Measurements from ENCODE around the gene OR2B2. TPM values are rescaled to one million over a fixed set of nuclear protein-coding genes. Genes with fewer than 3 reads are reported as not detected.

Gene OR2B2
- total RNA-seq, 1 donor from 2014 or later: not detected

DNA sequence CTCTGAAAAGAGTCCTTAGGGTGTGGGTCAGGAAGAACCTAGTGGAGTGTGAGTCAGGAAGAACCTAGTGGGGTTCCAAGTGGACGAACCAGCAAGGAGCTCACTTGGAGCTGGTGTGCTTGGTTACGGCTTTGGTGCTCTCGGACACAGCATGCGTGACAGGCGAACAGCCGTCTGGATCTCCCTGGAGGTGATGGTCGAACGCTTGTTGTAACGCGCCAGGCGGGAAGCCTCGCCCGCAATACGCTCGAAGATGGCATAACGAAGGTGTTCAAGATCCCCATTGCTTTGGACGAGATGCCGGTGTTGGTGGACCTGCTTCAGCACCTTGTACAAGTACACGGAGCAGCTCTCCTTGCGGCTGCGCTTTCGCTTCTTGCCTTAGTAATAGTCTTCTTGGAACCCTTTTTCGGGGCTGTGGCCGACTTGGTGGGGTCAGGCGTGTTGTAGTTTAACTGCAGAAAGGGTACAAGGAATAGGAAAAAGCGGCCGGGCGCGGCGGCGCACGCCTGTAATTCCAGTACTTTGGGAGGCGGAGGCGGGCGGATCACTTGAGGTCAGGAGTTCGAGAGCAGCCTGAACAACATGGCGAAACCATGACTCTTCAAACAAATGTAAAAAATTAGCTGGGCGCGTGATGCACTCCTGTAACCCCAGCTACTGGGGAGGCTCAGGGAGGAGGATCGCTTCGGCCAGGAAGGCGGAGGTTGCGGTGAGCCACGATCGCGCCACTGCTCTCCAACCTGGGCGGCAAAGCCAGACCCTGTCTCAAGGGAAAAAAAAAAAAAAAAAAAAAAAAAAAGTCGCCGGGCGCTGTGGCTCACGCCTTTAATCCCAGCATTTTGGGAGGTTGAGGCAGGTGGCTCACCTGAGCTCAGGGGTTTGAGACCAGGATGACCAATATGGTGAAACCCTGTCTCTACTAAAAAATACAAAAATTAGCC lies 48.0 kb downstream of the OR2B2 start:
- TF ChIP-seq, protein P1, sequence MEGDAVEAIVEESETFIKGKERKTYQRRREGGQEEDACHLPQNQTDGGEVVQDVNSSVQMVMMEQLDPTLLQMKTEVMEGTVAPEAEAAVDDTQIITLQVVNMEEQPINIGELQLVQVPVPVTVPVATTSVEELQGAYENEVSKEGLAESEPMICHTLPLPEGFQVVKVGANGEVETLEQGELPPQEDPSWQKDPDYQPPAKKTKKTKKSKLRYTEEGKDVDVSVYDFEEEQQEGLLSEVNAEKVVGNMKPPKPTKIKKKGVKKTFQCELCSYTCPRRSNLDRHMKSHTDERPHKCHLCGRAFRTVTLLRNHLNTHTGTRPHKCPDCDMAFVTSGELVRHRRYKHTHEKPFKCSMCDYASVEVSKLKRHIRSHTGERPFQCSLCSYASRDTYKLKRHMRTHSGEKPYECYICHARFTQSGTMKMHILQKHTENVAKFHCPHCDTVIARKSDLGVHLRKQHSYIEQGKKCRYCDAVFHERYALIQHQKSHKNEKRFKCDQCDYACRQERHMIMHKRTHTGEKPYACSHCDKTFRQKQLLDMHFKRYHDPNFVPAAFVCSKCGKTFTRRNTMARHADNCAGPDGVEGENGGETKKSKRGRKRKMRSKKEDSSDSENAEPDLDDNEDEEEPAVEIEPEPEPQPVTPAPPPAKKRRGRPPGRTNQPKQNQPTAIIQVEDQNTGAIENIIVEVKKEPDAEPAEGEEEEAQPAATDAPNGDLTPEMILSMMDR (conservative IDR thresholded peaks at IDR 0.05): no peak
- Mint-ChIP-seq H3K36me3 (peaks cover 5% of the 10 kb centered on the region), H3K27me3 (peaks cover 3% of the 10 kb centered on the region), H3K4me1 (ENCODE audit: unreplicated experiment) (peaks cover 12% of the 10 kb centered on the region), H3K4me3 (peak overlapping the region; percentile 97), H3K27ac (peak overlapping the region; percentile 92), H3K9me3 (peaks cover 9% of the 10 kb centered on the region)
- no peak for DNase-seq (ENCODE audit: extremely low spot score, unreplicated experiment)

DNA sequence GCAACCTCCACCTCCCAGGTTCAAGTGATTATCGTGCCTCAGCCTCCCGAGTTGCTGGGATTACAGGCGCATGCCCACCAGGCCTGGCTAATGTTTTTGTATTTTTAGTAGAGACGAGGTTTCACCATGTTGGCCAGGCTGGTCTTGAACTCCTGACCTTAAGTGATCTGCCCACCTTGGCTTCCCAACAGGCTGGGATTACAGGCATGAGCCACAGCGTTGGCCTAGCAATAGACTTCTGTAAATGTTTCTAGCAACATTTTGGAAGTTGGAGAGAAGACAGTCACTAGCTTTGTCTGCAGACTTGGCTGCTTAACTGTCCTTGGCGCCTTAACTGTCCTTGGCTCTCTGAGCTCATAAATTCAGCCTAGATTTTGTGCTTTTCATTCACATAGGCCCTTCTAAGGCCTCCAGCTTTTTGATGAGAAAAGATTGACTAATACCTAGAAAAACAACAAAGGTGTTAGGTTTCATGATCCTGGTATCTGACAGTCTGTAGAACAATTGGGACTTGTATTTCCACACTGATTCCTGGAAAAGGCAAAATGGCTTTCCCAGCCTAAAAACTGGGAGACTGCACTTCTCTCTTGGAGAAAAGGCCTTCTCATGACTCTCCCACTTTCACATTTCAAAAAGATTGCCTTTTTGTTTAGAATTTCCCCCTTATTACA lies 49.7 kb downstream of the OR2B2 start:
- Mint-ChIP-seq H3K36me3 (peaks cover 5% of the 10 kb centered on the region), H3K4me1 (ENCODE audit: unreplicated experiment) (peaks cover 5% of the 10 kb centered on the region), H3K9me3 (peaks cover 9% of the 10 kb centered on the region), H3K27me3 (peaks cover 3% of the 10 kb centered on the region), H3K27ac (no peak overlapping the region), H3K4me3 (no peak overlapping the region)
- TF ChIP-seq, protein P1 (conservative IDR thresholded peaks at IDR 0.05): no peak
- DNase-seq (ENCODE audit: extremely low spot score, unreplicated experiment): no peak

GRCh38 chr6:27861861-27862260 lies 50.3 kb downstream of the OR2B2 start:
- Mint-ChIP-seq H3K4me3 (no peak overlapping the region), H3K27ac (no peak overlapping the region), H3K4me1 (ENCODE audit: unreplicated experiment) (peaks cover 5% of the 10 kb centered on the region), H3K36me3 (peaks cover 5% of the 10 kb centered on the region), H3K27me3 (peaks cover 3% of the 10 kb centered on the region), H3K9me3 (peaks cover 9% of the 10 kb centered on the region)
- DNase-seq (ENCODE audit: extremely low spot score, unreplicated experiment): no peak
- TF ChIP-seq, protein P1 (conservative IDR thresholded peaks at IDR 0.05): no peak

- H3K36me3 Mint-ChIP-seq: peaks cover 5% of the 10 kb centered on the region
- peaks cover 5% of the 10 kb centered on the region for H3K4me1 Mint-ChIP-seq (ENCODE audit: unreplicated experiment)
- peaks cover 9% of the 10 kb centered on the region for H3K9me3 Mint-ChIP-seq
- no peak overlapping the region for H3K27ac Mint-ChIP-seq
- no peak overlapping the region for H3K4me3 Mint-ChIP-seq
- TF ChIP-seq, protein P1 (conservative IDR thresholded peaks at IDR 0.05): no peak
- DNase-seq (ENCODE audit: extremely low spot score, unreplicated experiment): no peak
- H3K27me3 Mint-ChIP-seq: peaks cover 3% of the 10 kb centered on the region
Measured at GRCh38 chr6:27861276-27861840, 50.8 kb downstream of the OR2B2 start.

Other genes with a start within 250 kb of the OR2B2 start
- not detected in 2 replicates for gene OR2B6, start 44.8 kb upstream of the OR2B2 start, total RNA-seq (ENCODE audit: low replicate concordance)
- 4.3 and 8.4 TPM in 2 replicates for gene ZNF165, start 168.2 kb upstream of the OR2B2 start, total RNA-seq (ENCODE audit: low replicate concordance)
- gene ZSCAN16, start 212.2 kb upstream of the OR2B2 start, total RNA-seq (ENCODE audit: low replicate concordance): 8.9 and 12.1 TPM in 2 replicates
- gene ZKSCAN8, start 229.5 kb upstream of the OR2B2 start, total RNA-seq (ENCODE audit: low replicate concordance): 22.1 and 37.5 TPM in 2 replicates